H1 (cell line): ENCODE measurements around the gene EPB41L4A. TPM values are rescaled to one million over a fixed set of nuclear protein-coding genes. Genes with fewer than 3 reads are reported as not detected.

Source experiments
- BCL11A ChIP-seq, 2 experiments: IDR thresholded peaks; one replicate each; pipeline ENCODE4 v1.6.1; 2011; ENCODE audit warnings: low read depth in 2 of 2, low read length in 2 of 2, mild to moderate bottlenecking in 2 of 2
- POU5F1 ChIP-seq: IDR thresholded peaks from 2 replicates; pipeline ENCODE4 v1.6.1; 2011; ENCODE audit warnings: low read depth, mild to moderate bottlenecking, low read length, moderate library complexity
- TEAD4 ChIP-seq: IDR thresholded peaks from 2 replicates; pipeline ENCODE4 v1.6.1; 2012; ENCODE audit warnings: low read depth, low read length, inconsistent platforms, mixed read lengths
- polyA plus RNA-seq, 7 experiments: library from polyadenylated mRNA; depleted of rRNA in 3 of 7; stranded (reverse) in 5 of 7; unstranded in 2 of 7; fragments of >200 nt in 5 of 7; fragments of 200-250 nt in 2 of 7; gene quantifications; 1 replicate in 5 of 7; 2 replicates in 1 of 7; 4 replicates in 1 of 7; pipeline versions ENCODE4 v1.2.1 to v1.2.3, GENCODE V29; 2011 to 2013; ENCODE audit warnings: missing spikeins in 2 of 7, mixed read lengths in 2 of 7
- total RNA-seq: library from RNA; stranded (reverse); fragmentation: NEBNext Ultra II Directional; extraction: Animal tissue kit (Norgen Biotek cat#: 25700); gene quantifications from 2 replicates; pipeline ENCODE4 v1.2.1, GENCODE V29; 2021
- TF ChIP-seq, protein P1 (sequence below): fragments of 300-600 bp; sonication (generic); IDR thresholded peaks from 2 replicates; pipeline ENCODE4 v1.7.1; 2012; ENCODE audit warnings: low read length, moderate library complexity, mild to moderate bottlenecking, inconsistent platforms; ENCODE audit not compliant: insufficient replicate concordance

The EPB41L4A gene
- total and polyA plus RNA-seq, 2 of the 8 experiments (the other 6 are each of a cell fraction or from before 2014, with no cell fraction given): 1.6 to 4.6 TPM

DNA sequence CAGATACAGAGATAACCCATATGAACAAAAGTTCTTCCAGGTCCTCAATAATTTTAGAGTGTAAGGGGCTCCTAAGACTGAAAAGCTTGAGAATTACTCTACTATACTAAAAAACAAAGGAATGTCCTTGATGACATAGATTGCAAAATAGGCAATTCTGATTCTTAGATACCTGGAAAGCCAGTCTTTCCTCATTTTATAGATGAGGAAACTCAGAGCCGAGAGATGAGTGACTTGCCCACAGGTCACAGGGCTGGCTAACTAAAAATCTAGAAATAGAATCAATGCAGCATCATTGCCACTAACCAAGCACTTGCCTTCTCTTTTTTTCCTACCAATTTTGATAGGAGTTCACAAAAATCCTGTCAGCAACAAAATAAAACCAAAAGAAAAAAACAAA is 101.2 kb downstream of the EPB41L4A start (continued):
- TF ChIP-seq, protein P1, sequence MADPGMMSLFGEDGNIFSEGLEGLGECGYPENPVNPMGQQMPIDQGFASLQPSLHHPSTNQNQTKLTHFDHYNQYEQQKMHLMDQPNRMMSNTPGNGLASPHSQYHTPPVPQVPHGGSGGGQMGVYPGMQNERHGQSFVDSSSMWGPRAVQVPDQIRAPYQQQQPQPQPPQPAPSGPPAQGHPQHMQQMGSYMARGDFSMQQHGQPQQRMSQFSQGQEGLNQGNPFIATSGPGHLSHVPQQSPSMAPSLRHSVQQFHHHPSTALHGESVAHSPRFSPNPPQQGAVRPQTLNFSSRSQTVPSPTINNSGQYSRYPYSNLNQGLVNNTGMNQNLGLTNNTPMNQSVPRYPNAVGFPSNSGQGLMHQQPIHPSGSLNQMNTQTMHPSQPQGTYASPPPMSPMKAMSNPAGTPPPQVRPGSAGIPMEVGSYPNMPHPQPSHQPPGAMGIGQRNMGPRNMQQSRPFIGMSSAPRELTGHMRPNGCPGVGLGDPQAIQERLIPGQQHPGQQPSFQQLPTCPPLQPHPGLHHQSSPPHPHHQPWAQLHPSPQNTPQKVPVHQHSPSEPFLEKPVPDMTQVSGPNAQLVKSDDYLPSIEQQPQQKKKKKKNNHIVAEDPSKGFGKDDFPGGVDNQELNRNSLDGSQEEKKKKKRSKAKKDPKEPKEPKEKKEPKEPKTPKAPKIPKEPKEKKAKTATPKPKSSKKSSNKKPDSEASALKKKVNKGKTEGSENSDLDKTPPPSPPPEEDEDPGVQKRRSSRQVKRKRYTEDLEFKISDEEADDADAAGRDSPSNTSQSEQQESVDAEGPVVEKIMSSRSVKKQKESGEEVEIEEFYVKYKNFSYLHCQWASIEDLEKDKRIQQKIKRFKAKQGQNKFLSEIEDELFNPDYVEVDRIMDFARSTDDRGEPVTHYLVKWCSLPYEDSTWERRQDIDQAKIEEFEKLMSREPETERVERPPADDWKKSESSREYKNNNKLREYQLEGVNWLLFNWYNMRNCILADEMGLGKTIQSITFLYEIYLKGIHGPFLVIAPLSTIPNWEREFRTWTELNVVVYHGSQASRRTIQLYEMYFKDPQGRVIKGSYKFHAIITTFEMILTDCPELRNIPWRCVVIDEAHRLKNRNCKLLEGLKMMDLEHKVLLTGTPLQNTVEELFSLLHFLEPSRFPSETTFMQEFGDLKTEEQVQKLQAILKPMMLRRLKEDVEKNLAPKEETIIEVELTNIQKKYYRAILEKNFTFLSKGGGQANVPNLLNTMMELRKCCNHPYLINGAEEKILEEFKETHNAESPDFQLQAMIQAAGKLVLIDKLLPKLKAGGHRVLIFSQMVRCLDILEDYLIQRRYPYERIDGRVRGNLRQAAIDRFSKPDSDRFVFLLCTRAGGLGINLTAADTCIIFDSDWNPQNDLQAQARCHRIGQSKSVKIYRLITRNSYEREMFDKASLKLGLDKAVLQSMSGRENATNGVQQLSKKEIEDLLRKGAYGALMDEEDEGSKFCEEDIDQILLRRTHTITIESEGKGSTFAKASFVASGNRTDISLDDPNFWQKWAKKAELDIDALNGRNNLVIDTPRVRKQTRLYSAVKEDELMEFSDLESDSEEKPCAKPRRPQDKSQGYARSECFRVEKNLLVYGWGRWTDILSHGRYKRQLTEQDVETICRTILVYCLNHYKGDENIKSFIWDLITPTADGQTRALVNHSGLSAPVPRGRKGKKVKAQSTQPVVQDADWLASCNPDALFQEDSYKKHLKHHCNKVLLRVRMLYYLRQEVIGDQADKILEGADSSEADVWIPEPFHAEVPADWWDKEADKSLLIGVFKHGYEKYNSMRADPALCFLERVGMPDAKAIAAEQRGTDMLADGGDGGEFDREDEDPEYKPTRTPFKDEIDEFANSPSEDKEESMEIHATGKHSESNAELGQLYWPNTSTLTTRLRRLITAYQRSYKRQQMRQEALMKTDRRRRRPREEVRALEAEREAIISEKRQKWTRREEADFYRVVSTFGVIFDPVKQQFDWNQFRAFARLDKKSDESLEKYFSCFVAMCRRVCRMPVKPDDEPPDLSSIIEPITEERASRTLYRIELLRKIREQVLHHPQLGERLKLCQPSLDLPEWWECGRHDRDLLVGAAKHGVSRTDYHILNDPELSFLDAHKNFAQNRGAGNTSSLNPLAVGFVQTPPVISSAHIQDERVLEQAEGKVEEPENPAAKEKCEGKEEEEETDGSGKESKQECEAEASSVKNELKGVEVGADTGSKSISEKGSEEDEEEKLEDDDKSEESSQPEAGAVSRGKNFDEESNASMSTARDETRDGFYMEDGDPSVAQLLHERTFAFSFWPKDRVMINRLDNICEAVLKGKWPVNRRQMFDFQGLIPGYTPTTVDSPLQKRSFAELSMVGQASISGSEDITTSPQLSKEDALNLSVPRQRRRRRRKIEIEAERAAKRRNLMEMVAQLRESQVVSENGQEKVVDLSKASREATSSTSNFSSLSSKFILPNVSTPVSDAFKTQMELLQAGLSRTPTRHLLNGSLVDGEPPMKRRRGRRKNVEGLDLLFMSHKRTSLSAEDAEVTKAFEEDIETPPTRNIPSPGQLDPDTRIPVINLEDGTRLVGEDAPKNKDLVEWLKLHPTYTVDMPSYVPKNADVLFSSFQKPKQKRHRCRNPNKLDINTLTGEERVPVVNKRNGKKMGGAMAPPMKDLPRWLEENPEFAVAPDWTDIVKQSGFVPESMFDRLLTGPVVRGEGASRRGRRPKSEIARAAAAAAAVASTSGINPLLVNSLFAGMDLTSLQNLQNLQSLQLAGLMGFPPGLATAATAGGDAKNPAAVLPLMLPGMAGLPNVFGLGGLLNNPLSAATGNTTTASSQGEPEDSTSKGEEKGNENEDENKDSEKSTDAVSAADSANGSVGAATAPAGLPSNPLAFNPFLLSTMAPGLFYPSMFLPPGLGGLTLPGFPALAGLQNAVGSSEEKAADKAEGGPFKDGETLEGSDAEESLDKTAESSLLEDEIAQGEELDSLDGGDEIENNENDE: no peak
- TF ChIP-seq POU5F1 (no peak), TEAD4 (no peak), BCL11A (IDR thresholded peaks at IDR 0.05; ENCODE audit: low read depth in 2 of 2, low read length in 2 of 2) (no peak)
